H1 (cell line): ENCODE measurements around the gene TLE2. TPM values are rescaled to one million over a fixed set of nuclear protein-coding genes. Genes with fewer than 3 reads are reported as not detected.

Experiments
- CTCF ChIA-PET: fragments of 300-600 bp; sonication (Branson Sonifier 250); formaldehyde crosslinking; loops from one replicate; lab custom pipeline; 2021; ENCODE audit not compliant: partially characterized antibody; lab: Charles Lee
- POLR2A ChIA-PET: fragments of 300-600 bp; sonication (Branson Sonifier 250); formaldehyde crosslinking; loops from one replicate; lab custom pipeline; 2021; ENCODE audit warnings: inconsistent platforms; ENCODE audit not compliant: partially characterized antibody; lab: Charles Lee
- DNase-seq, 2 experiments: peaks; one replicate each; pipeline versions ENCODE4 v3.0.0 to v3.0.0-alpha.2; 2010 to 2022; ENCODE audit warnings: low spot score in 2 of 2, low read depth in 1 of 2, mixed read lengths in 1 of 2
- FAIRE-seq: peaks from 2 replicates; lab custom pipeline; 2011; peaks lifted over from hg19 to GRCh38; lab: Jason Lieb, UNC
- H2AFZ ChIP-seq: 2 replicates; pipeline ENCODE4 v1.8.1; 2012; ENCODE audit warnings: low read length, inconsistent platforms
- H2AK5ac ChIP-seq: 2 replicates; pipeline ENCODE4 v1.6.1; 2013; ENCODE audit warnings: low read depth, low read length
- H2BK120ac ChIP-seq: replicated peaks from 2 replicates; pipeline ENCODE3; 2013; ENCODE audit warnings: low read depth, low read length, inconsistent platforms
- H2BK12ac ChIP-seq: 2 replicates; pipeline ENCODE4 v1.6.1; 2013; ENCODE audit warnings: low read depth, low read length
- H2BK15ac ChIP-seq: 2 replicates; pipeline ENCODE4 v1.6.1; 2013; ENCODE audit warnings: low read length
- H2BK20ac ChIP-seq: 2 replicates; pipeline ENCODE4 v1.6.1; 2013; ENCODE audit warnings: low read length
- H2BK5ac ChIP-seq: 2 replicates; pipeline ENCODE4 v1.6.1; 2013; ENCODE audit warnings: low read depth, low read length
- H3K14ac ChIP-seq: 2 replicates; pipeline ENCODE4 v1.6.1; 2013; ENCODE audit warnings: inconsistent platforms; ENCODE audit not compliant: insufficient read length
- H3K18ac ChIP-seq: 2 replicates; pipeline ENCODE4 v1.6.1; 2013; ENCODE audit warnings: low read length; ENCODE audit errors: extremely low read depth
- H3K23ac ChIP-seq: 2 replicates; pipeline ENCODE4 v1.6.1; 2013; ENCODE audit warnings: inconsistent platforms; ENCODE audit not compliant: insufficient read length
- H3K23me2 ChIP-seq: 2 replicates; pipeline ENCODE4 v1.6.1; 2013; ENCODE audit warnings: low read depth, low read length
- H3K27ac ChIP-seq: 2 replicates; pipeline ENCODE4 v1.6.1; 2011; ENCODE audit warnings: low read depth, low read length, inconsistent platforms
- H3K27me3 ChIP-seq, 4 experiments: replicated peaks in 1 of 4; 1 replicate in 1 of 4; 2 replicates in 3 of 4; pipeline versions ENCODE4 v1.6.1 to v1.8.1; 2011 to 2013; ENCODE audit warnings: low read length in 3 of 4, mild to moderate bottlenecking in 3 of 4, inconsistent platforms in 2 of 4, mixed read lengths in 2 of 4, moderate library complexity in 1 of 4; ENCODE audit not compliant: control insufficient read depth in 3 of 4, insufficient read depth in 3 of 4; ENCODE audit errors: extremely low read depth in 1 of 4
- H3K36me3 ChIP-seq, 4 experiments: 2 replicates each; pipeline versions ENCODE4 v1.6.1 to v1.8.1; 2011 to 2013; ENCODE audit warnings: mild to moderate bottlenecking in 4 of 4, low read length in 3 of 4, moderate library complexity in 2 of 4, control low read depth in 1 of 4, inconsistent platforms in 1 of 4; ENCODE audit not compliant: insufficient read depth in 4 of 4, control insufficient read depth in 2 of 4
- H3K4ac ChIP-seq: replicated peaks from 2 replicates; pipeline ENCODE3; 2013; ENCODE audit warnings: low read length, low read depth, mixed read lengths, inconsistent platforms; ENCODE audit not compliant: insufficient read length
- H3K4me1 ChIP-seq, 4 experiments: replicated peaks in 1 of 4; 1 replicate in 1 of 4; 2 replicates in 3 of 4; pipeline versions ENCODE4 v1.6.1 to v1.8.1; 2011 to 2013; ENCODE audit warnings: low read length in 3 of 4, inconsistent platforms in 2 of 4, mixed read lengths in 1 of 4; ENCODE audit not compliant: insufficient read depth in 4 of 4, control insufficient read depth in 3 of 4
- H3K4me2 ChIP-seq, 2 experiments: 2 replicates each; pipeline versions ENCODE4 v1.6.1 to v1.8.1; 2011 to 2013; ENCODE audit warnings: low read depth in 2 of 2, low read length in 2 of 2, control low read depth in 1 of 2, inconsistent platforms in 1 of 2, mild to moderate bottlenecking in 1 of 2; ENCODE audit not compliant: insufficient read depth in 1 of 2
- H3K4me3 ChIP-seq, 4 experiments: fragments of 200-600, 300-600 bp in 1 of 4; sonication (generic), shearing (Covaris generic), sonication (Bioruptor Twin) in 1 of 4; 2 replicates each; pipeline versions ENCODE4 v1.5.1 to v1.8.1; 2011 to 2016; ENCODE audit warnings: low read length in 4 of 4, low read depth in 3 of 4, control low read depth in 2 of 4, inconsistent platforms in 2 of 4, mild to moderate bottlenecking in 2 of 4, mixed read lengths in 1 of 4, moderate library complexity in 1 of 4; ENCODE audit not compliant: insufficient read depth in 2 of 4; ENCODE audit errors: extremely low read depth in 1 of 4
- H3K56ac ChIP-seq: replicated peaks from 2 replicates; pipeline ENCODE3; 2013; ENCODE audit warnings: low read depth, mild to moderate bottlenecking, mixed read lengths, low read length, inconsistent platforms; ENCODE audit not compliant: insufficient read length
- H3K79me1 ChIP-seq: 2 replicates; pipeline ENCODE4 v1.6.1; 2013; ENCODE audit warnings: low read depth, low read length, control low read depth
- H3K79me2 ChIP-seq, 2 experiments: 2 replicates each; pipeline versions ENCODE4 v1.6.1 to v1.8.1; 2012 to 2013; ENCODE audit warnings: low read length in 2 of 2, mild to moderate bottlenecking in 2 of 2, inconsistent platforms in 1 of 2; ENCODE audit not compliant: insufficient read depth in 2 of 2, control insufficient read depth in 1 of 2
- H3K9ac ChIP-seq, 4 experiments: replicated peaks in 1 of 4; 1 replicate in 1 of 4; 2 replicates in 3 of 4; pipeline versions ENCODE4 v1.6.1 to v1.8.1; 2011 to 2013; ENCODE audit warnings: low read depth in 3 of 4, low read length in 3 of 4, control low read depth in 2 of 4, mild to moderate bottlenecking in 2 of 4, moderate library complexity in 2 of 4, inconsistent platforms in 1 of 4; ENCODE audit errors: extremely low read depth in 1 of 4
- H3K9me3 ChIP-seq, 2 experiments: 2 replicates each; pipeline versions ENCODE4 v1.6.1 to v1.8.1; 2012 to 2013; ENCODE audit warnings: mild to moderate bottlenecking in 2 of 2, moderate library complexity in 2 of 2, control low read depth in 1 of 2, inconsistent platforms in 1 of 2, low read depth in 1 of 2, low read length in 1 of 2, mixed read lengths in 1 of 2; ENCODE audit not compliant: insufficient read depth in 2 of 2
- H4K20me1 ChIP-seq, 2 experiments: replicated peaks in 1 of 2; 2 replicates each; pipeline versions ENCODE3 to v1.8.1; 2011 to 2013; ENCODE audit warnings: inconsistent platforms in 2 of 2, low read length in 2 of 2, mild to moderate bottlenecking in 1 of 2; ENCODE audit not compliant: insufficient read depth in 2 of 2, control insufficient read depth in 1 of 2
- H4K5ac ChIP-seq: 2 replicates; pipeline ENCODE4 v1.6.1; 2013; ENCODE audit warnings: low read length, low read depth, mixed read lengths, inconsistent platforms; ENCODE audit not compliant: insufficient read length
- H4K8ac ChIP-seq: 2 replicates; pipeline ENCODE4 v1.8.0; 2013; ENCODE audit warnings: mild to moderate bottlenecking, moderate library complexity, low read length, inconsistent platforms; ENCODE audit not compliant: insufficient read depth; ENCODE audit errors: extremely low read depth
- H4K91ac ChIP-seq: replicated peaks from 2 replicates; pipeline ENCODE3; 2013; ENCODE audit warnings: low read length, mixed read lengths, inconsistent platforms; ENCODE audit not compliant: insufficient read length
- HDAC2 ChIP-seq, 2 experiments: fragments of 300-600 bp in 1 of 2; sonication (generic) in 1 of 2; IDR thresholded peaks; 2 replicates each; pipeline ENCODE4 v1.6.1; 2011 to 2012; ENCODE audit warnings: low read depth in 2 of 2, low read length in 2 of 2, mild to moderate bottlenecking in 2 of 2, moderate library complexity in 2 of 2, borderline replicate concordance in 1 of 2, inconsistent platforms in 1 of 2
- KDM1A ChIP-seq: fragments of 200-600, 300-600 bp; sonication (generic); IDR thresholded peaks from 2 replicates; pipeline ENCODE4 v1.7.1; 2016; ENCODE audit warnings: mild to moderate bottlenecking, low read length, borderline replicate concordance
- POU5F1 ChIP-seq: IDR thresholded peaks from 2 replicates; pipeline ENCODE4 v1.6.1; 2011; ENCODE audit warnings: low read depth, mild to moderate bottlenecking, low read length, moderate library complexity
- WGBS, 2 experiments: shearing (Covaris generic) in 1 of 2; methylation state at CpG; one replicate each; pipeline versions ENCODE4 v1.1.6 to v1.1.7; 2013 to 2015; ENCODE audit warnings: low lambda C conversion rate in 2 of 2, mixed read lengths in 2 of 2, inconsistent platforms in 1 of 2, low coverage in 1 of 2, missing lambda C conversion rate in 1 of 2; ENCODE audit not compliant: insufficient replicate concordance in 2 of 2, insufficient coverage in 1 of 2, insufficient read length in 1 of 2; ENCODE audit errors: extremely low coverage in 1 of 2, missing lambda C conversion rate in 1 of 2; 5-methylcytosine and 5-hydroxymethylcytosine counted together
- polyA plus RNA-seq, 7 experiments: library from polyadenylated mRNA; depleted of rRNA in 3 of 7; stranded (reverse) in 5 of 7; unstranded in 2 of 7; fragments of >200 nt in 5 of 7; fragments of 200-250 nt in 2 of 7; gene quantifications; 1 replicate in 5 of 7; 2 replicates in 1 of 7; 4 replicates in 1 of 7; pipeline versions ENCODE4 v1.2.1 to v1.2.3, GENCODE V29; 2011 to 2013; ENCODE audit warnings: missing spikeins in 2 of 7, mixed read lengths in 2 of 7
- total RNA-seq: library from RNA; stranded (reverse); fragmentation: NEBNext Ultra II Directional; extraction: Animal tissue kit (Norgen Biotek cat#: 25700); gene quantifications from 2 replicates; pipeline ENCODE4 v1.2.1, GENCODE V29; 2021

TLE2 gene
- total and polyA plus RNA-seq, 2 of the 8 experiments (the other 6 are each of a cell fraction or from before 2014, with no cell fraction given), result 8.0 to 11.5 TPM

- H3K23me2 ChIP-seq, result peaks cover 22% of the 10 kb centered on the region
- H3K79me2 ChIP-seq, result no peaks in the 10 kb centered on the region
- H3K4me3 ChIP-seq, result no peak overlapping the region
- H3K14ac ChIP-seq, result no peak overlapping the region
- H2BK15ac ChIP-seq, result no peak overlapping the region
- peaks cover 0 to 22% (median 15%) of the 10 kb centered on the region in 4 experiments; a peak in 6 of 7 replicates for H3K4me1 ChIP-seq
- no peak overlapping the region for H3K23ac ChIP-seq
- no peak overlapping the region for H3K18ac ChIP-seq
- 90% methylated on average over 5 of the region's 5 CpGs; no CpG with 5 or more reads in 1 of the 2 experiments for WGBS, 2 experiments
- H3K36me3 ChIP-seq, result no peaks in the 10 kb centered on the region
- H4K20me1 ChIP-seq, result peaks cover 0 to 2% of the 10 kb centered on the region in 2 experiments
- no peak overlapping the region for H3K4me2 ChIP-seq
- H2BK20ac ChIP-seq, result no peak overlapping the region; the same call in 1 of the 2 replicates
- H3K9ac ChIP-seq, result peak overlapping the region in 1 of 4 experiments; percentile 10; a peak in 3 of 7 replicates
- H4K91ac ChIP-seq, result no peak overlapping the region
- H4K8ac ChIP-seq, result no peak overlapping the region
- no peak overlapping the region for H3K56ac ChIP-seq
- H2BK120ac ChIP-seq, result no peak overlapping the region
- H4K5ac ChIP-seq, result no peak overlapping the region
- no peak for DNase-seq
- POLR2A ChIA-PET, result interaction anchor here (0.6 to 4.0 kb wide), 5 partner anchors 15 to 70 kb away, joined by 3 to 25 read pairs (median 3); partner anchors contain the start of gene TLE6
- no peak overlapping the region for H2AFZ ChIP-seq
- peak overlapping the region; percentile 82; the same call in 1 of the 2 replicates for H2AK5ac ChIP-seq
- no peaks in the 10 kb centered on the region for H3K9me3 ChIP-seq
- CTCF ChIA-PET, result interaction anchor here (0.6 to 6.3 kb wide), 15 partner anchors 8 to 575 kb away, joined by 3 to 36 read pairs (median 7); no protein-coding TSS in a partner anchor
- peak overlapping the region; percentile 71; the same call in 1 of the 2 replicates for H2BK12ac ChIP-seq
- peaks cover 0 to 13% (median 8%) of the 10 kb centered on the region in 4 experiments; a peak in 4 of 7 replicates for H3K27me3 ChIP-seq
- TF ChIP-seq HDAC2 (IDR thresholded peaks at IDR 0.05; ENCODE audit: borderline replicate concordance in 1 of 2, low read depth in 2 of 2, low read length in 2 of 2) (peak in 1 of 2 experiments; percentile 48; a peak in 1 of 4 replicates), KDM1A (peak; percentile 97), POU5F1 (no peak)
- TF ChIP-seq, all 59 proteins: peak for 2
- FAIRE-seq, result no peak
- Histone ChIP-seq H2BK5ac (no peak overlapping the region; the same call in 1 of the 2 replicates), H3K4ac (no peak overlapping the region), H3K27ac (no peak overlapping the region), H3K79me1 (no peaks in the 10 kb centered on the region)
These were observed 10.0 kb upstream of the TLE2 start for GRCh38 chr19:3039125-3039524.
